ENCODE data around the gene LHX2.

The LHX2 gene

DNA sequence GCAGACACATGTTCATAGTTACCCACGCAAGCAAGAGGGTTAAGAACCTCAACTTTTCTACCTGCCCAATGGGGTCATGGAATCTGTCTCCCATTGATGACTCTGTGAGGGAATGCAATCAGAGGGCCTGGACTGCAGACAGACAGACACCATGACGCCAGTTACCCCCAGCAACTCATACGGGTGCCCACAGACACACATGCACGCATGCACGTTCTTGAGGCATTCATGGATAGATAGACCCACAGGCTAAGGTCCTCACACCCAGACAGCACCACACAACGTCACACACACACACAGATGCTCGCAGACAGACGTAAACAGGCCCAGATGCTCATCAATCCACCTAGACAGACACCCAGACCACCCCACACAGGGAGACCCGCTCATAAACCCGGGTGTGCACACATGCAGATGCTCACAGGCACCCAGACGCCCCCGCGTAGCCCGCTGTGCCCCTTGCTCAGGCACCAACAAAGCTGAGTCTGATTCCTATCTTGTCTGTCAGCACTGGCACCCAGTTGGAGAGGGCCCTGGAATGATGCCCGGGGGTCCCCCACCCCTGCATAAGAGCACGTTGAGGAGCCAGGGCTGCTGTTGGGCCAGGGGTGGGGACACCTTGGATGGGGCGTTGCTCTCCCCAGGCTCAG is 23.6 kb downstream of the LHX2 start:
- no peak for DNase-seq

DNA sequence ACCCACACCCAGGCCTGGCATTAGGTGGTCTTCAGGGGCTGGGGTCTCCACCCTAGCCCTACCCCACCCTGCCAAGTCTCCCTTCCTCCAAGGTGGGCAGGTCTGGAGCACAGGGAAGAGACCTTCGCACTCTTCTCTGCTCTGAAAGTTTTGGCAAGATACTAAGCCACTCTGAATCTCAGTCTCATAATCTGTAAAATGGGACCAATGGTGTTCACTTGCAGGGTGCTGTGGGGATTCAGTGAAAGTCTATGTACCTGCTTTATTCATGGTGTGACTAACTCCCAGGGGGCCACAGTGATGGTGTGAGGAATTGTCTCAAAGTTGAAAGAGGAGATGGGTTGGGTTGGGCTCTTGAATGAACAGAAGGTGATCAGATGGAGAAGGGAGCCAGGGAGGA is 25.0 kb downstream of the LHX2 start:
- DNase-seq = no peak

DNA sequence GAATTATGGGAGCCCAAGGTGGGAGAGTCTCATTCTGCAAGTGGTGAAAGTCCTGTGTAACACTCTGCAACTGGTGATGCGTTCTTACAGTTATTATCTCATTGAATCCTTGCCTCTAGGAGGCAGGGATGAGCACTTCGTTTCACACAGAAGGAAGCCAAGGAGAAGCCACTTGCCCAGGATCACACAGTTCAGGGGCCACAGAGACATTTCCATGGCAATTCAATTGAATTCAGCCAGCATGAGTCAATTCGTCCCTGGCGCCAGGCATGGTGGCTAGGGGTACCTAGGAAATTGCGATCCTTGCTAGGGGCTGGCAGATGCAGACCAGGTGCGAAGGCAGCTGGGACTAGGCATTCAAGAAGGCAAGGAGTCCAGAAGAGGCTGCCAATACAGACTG is 26.2 kb downstream of the LHX2 start:
- no peak for DNase-seq

DNA sequence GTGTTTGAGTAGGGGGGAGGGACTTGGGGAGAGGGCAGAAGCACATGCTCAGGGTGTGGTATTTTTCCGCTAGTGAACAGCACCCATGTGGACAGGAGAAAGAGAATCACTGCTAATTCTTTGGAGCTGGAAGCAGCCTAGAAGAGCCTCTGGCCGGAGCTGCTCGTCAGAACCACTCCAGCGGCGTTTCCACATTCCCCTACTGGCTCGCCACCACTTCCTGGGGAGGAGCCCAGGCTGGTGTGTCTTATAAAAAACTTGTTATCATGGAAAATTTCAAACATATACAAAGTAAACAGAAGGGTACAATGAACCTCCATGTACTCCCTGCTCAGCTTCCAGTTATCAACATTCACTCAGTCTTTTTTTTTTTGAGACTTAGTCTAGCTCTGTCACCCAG is 26.7 kb downstream of the LHX2 start:
- DNase-seq = no peak

DNA sequence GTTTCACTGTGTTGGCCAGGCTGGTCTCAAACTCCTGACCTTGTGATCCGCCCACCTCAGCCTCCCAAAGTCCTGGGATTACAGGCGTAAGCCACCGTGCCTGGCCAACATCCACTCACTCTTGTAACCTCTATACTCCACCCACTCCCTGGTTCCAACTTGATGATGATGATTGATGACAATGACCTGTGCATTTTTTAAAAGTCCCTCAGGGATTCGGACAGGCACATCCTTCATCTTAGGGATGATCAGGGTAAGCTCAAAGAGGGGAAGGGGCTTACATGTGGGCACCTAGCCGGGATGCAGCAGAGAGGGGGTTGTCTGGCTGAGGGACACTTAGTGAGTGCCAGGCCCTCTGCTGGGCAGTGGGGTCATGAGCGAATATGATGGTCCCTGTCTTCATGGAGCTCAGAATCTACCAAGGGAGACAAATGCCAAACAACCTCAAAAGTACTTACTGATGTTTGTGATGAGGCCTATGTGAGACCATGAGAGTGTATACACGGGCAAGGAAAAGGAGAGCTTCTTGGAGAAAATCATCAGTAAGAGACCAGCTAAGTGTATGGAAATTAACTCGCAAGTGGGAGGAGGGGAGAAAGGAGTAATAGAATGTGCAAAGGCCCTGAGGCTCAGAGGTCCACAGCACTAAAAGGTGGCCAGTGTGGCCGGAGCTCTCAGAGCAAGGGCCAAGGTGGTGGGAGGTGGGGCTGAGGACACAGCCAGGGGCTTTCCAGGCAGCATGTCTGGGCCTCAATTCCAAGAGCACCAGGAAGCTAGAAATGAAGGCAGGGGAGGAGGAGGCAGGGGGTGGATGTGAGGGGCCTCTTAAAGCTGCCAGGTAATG is 27.4 kb downstream of the LHX2 start:
- DNase-seq = no peak

DNA sequence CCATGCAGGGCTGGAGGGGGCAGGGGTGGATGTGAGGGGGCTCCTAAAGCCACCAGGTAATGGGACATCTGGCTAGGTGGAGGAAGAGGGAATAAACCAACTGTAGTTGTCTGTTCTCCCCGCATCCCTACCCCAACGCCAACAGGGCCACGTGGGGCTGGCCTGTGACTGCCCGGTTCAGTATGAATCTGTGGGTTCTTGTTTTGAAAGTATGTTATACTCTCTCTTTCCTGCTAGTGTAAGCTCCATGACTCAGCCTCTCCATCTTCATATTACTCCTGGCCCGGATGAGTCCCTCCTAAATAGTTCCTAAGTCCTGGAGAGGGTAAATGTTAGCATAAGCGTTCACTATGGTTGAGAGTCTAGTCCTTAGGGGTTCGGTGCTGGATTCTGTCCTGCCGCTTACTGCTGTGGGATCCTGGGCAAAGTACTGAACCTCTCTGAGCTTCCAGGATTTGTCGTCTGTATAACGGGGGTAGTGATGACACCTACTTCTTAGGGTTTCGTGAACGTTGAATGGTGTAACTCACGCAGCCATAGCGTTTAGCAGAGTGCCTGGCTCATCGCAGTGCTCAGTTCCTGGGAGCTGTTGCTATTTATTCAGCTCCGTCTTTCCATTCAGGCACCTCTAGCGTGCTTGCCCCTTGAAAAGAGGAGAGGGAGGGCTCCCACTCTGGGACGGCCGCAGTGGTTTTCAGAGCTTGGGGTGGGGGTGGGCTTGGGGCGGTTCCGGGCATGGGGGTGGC is 28.8 kb downstream of the LHX2 start:
- DNase-seq = no peak

DNA sequence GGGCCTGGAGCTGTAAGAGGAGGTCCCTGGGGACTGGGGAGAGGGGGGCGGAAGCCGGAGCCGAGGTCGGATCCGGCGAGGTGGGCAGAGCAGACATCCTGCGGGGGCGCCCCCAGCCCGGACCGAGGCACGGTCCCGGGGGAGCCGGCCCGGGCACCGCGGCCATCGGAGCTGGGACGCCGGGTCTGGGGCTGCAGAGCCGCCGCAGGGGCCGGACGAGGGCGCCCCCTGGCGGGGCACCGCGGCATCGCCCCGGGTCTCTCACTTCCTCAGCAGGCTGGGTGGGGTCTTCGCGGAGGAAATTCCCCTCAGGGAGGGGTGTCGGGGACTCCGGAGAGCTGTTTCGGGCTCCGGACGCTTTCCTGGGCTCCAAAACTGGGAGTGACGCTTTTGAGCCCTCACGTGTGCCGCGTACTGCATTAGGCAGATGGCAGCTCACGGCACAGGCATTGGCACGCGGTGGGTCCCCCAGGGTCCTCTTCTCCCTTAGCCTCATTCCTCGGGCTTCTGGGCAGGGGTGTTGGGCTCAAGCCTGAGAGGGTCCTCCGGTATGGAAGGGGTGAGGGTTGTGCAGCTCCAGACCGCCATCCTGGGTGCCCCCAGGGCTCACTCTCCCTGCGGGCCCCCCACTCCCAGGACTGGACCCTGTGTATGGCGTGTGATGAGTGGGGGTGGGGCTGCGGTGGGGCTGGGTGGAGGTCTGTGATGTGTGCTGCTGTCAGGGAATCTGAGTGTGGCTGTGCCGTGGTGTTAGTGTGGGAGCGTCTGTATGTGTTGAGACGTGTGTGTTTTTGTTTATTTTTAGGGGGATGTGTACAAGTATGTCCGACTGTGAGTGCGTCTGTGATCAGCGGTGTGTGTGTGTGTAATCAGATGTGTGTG is 29.6 kb downstream of the LHX2 start:
- peak; percentile 18 for DNase-seq

DNA sequence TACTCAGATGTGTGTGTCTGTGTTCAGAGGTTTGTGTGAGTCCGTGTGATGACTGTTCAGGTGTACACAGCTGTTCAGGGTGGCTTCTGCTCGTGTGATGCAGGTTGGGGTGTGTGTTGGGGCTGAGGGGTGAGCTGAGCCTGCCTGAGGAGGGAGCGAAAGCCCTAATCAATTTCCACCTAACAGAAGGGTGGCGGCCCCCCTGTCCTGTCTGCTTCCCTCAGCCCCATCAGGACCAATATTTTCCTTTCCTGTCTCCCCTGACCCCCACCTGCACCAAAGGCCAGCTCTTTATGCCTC is 30.2 kb downstream of the LHX2 start:
- DNase-seq = no peak

DNA sequence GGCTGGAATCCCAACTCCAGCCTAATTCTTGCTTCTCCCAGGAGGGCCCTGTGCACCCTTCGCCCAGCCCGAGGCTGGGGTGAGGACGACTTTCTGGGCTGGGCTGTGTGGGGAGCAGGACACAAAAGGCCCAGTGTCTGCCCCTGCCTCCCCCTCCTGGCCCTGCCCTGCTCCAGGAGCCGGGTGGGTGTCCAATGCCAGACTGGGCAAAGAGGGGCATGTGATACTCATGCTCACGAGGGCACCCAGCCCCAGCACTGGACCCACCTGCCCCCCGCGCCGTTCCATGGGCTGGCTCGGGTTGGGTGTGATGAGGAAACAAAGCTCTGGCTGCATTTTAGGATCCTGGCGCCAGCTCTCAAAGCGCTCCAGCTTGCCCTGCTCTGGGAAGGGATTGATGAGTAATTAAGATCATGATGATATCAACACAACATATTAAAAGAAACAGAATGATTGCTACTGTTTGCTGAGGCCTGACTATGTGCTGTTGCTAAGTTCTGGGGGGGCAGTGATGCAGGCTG is 30.7 kb downstream of the LHX2 start:
- no peak for DNase-seq

DNA sequence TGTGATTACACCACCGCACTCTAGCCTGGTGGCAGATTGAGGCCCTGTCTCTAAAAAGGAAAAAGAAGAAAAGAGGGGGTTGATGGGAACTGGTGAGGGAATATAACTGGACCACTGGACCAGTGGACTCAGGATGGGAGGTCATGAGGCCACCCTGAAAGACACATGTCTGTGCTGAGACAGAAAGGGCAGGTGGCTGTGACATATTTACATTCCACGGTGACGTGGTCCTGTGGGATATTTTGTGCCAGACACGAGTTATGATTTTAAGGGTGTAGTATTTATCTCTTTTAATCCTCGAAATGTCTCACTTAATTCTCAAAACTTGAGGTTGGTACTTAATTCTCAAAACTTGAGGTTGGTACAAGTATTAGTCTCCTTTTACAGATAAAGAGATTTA is 32.9 kb downstream of the LHX2 start:
- DNase-seq = no peak

DNA sequence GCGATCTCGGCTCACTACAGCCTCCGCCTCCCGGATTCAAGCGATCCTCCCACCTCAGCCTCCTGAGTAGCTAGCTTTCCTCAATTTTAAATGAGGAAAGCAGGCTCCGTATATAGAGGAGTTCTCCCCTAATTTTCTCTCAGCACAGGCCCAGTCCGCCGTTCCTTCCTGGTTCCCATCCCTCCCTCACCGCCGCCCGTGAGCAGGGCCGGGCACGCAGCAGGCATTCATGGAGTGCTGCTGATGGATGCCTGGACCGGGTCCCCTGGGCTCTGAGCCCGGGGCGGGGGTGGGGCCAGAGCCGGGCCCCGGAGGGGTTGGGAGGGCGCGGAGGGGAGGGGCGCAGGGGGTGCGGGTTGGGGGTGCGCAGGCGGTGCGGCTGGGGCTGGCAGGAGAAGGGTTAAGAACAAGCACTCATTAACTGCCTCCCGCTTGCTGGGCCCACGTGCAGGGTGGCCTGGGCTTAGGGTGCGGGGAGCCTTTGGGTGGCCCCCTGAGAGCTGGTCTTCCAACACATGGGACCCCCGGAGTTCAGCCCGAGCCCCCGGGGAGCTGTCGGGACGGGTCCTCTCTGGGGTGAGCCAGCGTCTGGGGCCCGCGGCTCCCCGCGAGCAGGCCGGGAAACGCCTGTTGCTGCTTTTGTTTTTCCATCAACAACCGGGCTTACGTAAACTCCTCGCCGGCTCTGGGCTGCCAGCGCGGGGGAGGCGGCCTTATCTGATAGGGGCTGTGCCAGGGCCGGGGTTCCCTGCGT is 33.7 kb downstream of the LHX2 start:
- no peak for DNase-seq

DNA sequence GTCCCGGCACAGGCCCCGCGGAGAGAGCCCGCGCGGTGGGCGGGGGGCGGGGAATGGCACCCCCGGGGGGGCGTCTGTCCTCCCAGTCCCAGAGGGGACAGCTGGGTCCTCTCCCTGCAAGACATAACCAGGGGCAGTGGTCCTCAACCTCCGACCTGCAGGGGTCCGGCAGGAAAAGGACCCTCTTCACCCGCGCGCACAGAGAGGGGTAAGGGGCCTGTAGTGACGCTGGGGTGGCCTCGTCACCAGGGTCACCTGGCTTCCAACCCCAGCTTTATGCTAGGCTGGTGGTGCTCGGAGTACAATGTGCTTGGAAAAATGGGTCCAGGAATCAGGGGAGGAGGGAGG is 34.2 kb downstream of the LHX2 start:
- DNase-seq = no peak

DNA sequence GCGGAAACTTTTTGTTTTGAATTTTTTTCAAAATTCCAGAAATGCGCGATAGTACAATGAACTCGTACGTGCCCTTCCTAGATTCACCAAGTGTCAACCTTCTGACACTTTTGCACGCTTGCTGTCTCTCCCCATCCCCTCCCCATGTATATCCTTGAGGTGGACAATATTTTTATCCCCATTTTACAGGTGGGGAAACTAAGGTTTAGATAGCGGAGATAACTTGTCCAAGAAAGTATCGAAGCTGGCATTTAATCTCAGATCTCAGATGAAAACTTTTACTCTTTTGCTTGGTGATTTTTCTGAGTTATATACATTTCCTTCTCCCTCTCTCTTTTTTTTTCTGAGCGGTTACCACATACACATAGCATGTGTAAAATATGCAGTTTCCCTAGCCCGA is 34.6 kb downstream of the LHX2 start:
- no peak for DNase-seq

DNA sequence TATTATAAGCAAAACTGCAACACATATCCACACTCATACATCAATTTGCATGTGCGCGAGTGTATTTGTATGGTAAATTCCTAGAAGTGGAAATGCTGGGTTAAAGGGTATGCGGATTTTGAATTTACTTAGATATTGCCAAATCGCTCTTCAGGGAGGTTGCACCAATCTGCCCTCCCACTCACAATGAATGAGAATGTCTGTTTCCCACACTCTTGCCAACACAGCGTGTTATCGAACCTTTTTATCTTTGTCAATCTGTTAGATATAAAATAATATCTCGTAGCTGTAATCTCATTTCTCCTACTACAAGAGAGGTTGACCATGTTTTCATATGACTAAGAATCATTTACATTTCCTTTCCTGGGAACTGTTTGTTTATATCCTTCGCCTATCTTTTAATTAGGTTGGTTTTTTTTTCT is 35.7 kb downstream of the LHX2 start:
- DNase-seq = no peak

DNA sequence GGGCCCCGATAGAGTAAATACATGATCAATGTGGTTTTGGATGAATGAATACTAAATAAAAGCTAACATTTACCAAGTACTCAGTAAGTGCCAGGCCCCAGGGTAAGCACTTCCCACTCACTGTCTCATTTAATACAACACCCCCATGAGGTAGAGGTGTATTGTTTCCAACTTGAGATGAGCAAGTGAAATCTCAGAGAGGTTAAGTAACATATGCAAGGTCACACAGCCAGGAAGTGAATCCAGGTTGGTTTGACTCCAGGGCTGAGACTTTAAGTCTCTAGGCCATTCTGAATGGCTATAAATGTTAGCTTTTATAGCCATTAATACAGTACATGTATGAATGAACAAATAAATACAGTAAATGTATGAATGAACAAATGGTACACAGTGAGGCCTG is 39.4 kb downstream of the LHX2 start:
- no peak for DNase-seq

DNA sequence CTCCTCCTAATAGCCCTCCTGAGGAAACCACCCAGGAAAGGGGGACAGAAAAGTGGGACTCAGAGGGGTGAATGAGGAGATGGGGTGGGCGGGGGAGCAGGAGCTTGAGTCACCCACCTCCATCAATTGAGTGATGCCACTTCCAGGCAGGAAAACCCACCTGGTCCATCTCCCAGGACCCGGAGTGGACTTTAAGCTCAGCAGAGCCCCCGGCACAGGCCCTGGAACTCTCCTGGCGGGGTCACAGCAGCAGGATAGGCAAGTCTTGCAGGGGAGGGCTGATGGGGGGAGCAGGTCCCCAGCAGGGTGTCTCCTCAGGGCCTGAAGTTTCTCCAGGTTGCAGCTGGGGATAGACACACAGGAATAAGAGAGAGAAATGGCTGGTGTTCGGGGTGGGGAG is 40.8 kb downstream of the LHX2 start:
- no peak for DNase-seq

DNA sequence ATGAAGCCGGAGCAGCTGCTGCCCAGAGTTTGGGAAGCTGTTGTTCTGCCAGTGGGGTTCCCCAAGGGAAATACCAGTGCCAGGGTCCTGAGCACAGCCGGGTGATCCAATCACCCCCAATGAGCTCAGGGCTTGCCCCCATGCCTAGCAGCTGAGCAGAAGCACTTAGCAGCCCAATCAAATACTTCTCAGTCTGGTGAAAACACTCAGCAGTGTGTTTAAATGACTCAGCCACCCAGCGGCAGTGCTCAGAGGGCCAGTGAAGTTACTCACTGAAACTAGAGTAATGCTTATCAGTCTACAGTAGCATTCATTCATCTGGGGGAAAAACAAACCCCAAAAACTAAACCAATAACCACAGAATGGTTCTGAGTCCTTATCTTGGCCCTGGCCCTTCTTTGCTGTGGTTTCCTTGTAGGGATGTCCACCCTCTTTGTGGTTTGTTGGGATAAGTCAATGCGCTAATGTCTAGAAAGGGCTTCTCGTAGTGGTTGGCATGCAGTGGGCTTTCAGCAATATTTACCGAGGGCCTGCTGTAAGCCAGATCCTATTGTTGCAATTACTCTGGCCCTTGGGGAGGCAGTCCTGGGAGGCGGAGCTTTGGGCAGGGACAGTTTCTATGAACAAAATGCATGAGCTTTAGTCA is 43.1 kb downstream of the LHX2 start:
- no peak for DNase-seq

DNA sequence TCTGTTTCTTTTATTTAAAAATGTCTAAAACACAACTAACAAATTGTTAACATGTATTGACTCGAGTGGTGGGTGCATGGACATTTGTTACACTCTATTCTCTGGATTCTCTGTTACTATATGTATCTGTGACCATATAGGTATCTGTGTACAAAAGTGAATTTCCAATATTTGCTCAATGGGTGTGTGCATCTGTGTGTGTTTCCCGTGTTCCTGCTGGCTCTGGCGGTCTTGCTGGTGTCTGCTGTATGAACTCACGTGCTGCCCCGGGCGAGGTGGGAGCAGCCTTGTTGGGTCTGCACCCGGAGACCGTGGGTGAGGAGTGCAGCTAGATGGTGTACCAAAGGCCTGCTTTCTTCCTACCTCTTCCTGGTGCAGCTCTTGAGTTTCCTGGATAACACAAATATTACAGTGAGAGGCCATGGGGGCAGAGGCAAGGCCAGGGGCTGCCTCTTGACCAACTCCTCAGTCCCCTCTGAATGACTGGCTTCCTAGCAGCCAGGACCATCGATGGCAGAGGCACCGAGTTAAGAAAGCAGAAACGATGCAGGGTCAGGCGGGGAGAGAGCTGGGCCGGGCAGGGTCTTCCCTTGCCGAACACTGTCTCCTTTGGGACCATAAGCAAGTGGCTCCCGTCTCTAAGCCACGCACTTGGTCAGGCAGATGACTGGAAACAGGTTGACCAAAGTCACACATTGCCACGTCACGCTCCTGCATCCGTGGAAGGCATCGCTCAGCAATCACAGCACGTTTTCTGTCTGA is 49.5 kb downstream of the LHX2 start:
- DNase-seq = no peak

DNA sequence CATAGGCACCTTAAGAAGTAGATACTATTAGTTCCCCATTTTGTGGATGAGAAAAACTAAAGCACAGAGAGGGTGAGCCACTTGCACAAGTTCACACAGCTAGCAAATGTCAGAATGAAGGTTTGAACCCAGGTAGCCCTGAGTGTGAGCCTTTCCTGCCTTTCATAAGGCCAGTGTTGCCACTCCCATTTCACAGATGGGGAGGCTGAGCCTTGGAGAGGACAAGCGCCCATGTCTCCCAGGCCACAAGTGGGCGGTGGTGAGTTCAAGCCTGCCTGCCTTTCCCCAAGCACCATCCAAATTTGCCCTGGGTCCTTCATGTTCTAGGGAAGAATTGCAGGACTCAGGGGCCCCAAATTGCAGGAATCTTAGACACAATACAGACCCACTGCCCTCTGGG is 50.6 kb downstream of the LHX2 start:
- no peak for DNase-seq

DNA sequence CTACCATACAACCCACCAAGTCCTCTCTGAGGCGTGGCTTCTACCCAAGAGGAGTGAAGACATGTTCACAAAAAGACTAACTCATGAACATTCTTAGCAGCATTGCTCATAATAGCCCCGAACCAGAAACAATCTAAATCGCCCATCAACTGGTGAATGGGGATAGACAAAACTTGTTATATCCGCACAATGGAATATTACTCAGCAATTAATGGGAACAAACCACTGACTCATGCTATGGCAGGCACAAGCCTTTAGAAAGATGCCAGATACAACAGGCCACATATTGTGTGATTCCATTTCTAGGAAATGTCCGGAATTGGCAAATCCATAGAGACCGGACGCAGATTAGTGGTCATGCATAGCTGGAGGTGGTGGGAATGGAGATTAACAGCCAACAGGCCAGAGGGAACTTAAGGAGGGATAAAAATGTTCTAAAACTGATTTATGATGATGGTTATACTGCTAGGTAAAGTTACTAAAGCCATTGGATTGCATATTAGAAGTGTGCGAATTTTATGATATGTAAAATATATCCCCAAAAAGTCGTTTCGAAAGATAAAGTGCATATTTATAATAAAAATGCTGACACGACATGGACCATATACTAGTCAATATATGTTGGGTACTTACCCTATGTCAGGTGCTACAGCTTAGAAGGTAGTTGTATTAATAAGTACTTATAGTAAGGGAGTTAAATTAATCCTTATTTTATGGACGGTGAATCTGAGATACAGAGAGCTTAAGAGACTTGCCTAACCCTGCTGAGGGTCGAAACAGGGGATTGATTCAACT is 55.4 kb downstream of the LHX2 start:
- DNase-seq = no peak
